Measurements from ENCODE around the gene PLET1.

The PLET1 gene

GRCh38 chr11:112260490-112260889 is at the start of gene PLET1:
Gene PLET1, minus strand, starts transcription at chr11:112260860. Its CDS starts 271 bp downstream, at chr11:112260589.
- DNase-seq, result no peak

DNA sequence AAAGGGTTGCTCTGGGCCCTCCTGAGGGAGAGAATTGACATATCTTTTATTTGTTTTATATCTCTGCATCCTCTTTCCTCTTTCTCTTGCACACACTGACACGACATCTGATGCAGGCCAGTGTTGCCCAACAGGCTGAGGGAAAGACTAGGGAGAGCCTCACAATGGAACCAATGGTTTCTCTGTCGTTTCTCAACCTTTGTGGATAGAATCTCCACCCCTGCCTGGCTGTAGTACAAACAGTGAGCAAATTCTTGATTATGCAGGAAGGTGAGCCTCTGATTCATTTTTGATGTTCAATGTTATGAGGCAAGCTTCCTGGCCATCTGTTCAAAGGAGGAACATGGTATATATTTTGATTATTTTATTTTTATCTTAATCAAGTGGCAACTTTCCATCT is 49.8 kb upstream of the PLET1 start:
- no peak for DNase-seq

DNA sequence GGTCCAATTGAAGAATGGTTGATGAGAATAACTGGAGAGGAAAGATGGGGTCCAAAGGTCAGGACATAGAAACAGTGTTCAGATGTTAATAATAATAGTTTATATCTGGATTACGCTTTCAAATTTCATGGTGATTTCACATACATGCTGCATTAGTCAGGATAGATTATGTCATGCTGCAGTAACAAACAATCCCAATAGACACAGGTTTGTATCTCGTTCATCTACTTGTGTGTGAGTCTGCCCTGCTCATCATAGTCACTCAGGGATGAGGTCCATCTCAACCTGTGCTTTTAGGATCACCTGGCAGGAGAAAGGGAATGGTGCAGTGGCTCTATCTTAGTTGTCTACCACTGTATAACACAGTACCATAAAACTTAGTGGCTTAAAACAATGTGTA is 48.0 kb upstream of the PLET1 start:
- no peak for DNase-seq

DNA sequence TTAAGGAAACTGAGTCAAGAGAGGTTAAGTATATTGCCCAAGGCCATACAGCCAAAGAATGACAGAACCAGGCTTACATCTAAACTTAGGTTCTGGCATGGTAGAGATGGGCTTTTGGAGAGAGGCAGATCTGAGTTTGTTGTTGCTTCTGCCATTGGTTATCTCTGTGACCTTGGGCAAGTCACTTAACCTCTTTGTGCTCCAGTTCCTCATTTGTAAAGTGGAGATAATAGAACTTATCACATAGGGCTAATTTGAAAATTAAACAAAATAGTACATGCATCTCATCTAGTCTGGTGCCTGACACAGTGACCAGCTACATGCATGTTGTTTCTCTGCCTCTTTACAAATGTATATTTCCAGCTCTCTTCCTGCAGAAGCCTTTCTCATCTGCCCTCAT is 47.0 kb upstream of the PLET1 start:
- no peak for DNase-seq

GRCh38 chr11:112306230-112306629 is 45.6 kb upstream of the PLET1 start:
- DNase-seq, result peak in 1 of 2 experiments; percentile 43

DNA sequence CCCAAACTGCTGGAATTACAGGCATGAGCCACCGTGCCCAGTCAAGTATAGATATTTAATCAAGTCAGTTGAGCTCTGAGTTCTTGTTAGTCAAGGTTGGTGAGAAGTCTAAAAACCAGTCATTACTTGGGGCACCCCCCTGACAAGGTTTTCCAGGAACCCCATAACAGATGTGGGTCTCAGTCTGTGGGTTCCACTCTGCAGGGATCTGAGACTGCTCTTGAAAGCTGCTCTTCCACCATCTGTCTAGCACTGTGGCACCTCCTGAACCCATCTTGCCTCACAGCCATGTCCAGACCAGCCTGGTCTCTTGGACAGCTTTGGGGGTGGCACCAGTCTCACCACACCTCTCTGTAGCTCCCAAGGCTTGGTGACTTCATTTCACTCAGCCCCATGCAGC is 44.3 kb upstream of the PLET1 start:
- no peak for DNase-seq

DNA sequence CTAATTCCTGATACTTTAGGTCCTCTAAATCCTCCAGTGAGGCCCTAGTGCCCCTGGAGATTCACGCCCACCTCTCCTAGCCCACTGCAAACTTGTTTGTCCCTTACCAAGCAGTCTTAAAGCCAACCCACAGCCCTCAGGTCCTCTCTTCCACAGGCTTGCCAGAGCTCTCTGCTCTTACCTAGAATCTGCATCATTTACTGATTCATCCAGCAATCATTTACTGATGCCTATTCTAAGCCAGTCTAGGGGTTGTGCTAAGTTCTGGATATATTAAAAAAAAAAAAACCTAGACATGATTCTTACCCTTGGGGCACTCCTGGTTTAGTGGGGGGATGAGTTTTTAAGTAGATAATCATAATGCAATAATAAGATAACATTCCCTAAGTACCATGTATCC is 43.0 kb upstream of the PLET1 start:
- no peak for DNase-seq

DNA sequence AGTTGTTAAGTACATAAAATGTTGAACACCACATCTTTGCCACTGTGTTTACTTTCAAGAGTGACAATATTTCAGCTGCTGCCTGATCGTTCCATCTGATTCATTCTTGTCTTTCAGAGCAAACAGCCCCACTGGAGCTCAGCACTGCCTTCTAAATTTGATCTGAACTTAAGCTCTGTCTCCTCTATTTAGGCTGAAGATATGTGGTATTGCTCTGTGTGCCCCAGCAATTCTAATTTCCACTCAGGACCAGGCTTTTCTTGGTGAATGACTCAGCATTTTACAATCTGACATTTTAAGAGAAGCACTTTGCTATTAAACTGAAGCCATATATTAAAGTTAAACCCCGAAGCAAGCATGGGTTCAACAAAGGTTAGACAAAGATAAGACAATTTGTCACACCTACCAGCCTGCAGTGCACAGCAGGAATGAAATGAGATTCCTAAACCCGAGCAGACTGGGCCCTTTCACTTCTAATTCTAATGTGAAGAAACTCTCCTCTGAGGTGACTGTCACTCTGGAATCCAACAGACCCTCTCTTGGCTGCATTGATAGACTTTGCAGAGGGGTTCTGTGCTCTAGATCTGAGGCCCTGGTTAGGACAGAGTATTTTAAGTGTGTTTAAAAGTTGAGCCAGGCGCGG is 41.7 kb upstream of the PLET1 start:
- no peak for DNase-seq

GRCh38 chr11:112300094-112300786 is 39.6 kb upstream of the PLET1 start:
- no peak for DNase-seq

DNA sequence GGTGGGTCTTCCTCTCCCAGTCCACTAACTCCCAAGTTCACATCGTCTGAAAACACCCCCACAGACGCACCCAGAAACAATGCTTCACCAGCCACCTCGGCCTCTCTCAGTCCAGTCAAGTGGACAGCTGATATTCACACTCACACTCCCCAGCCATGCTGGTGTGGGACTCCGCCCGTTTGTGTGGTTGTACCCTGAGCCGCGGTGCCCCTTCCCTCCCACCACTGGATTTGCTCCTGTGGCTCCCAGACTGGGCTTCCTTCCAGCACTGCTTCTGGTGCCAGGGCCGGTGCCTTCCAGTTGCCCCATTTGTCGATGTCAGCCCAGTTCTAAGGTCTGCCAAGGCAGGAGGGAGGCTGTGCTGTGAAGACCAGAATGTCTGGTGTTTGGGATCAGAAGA is 37.9 kb upstream of the PLET1 start:
- DNase-seq, result no peak

GRCh38 chr11:112297248-112297866 is 36.7 kb upstream of the PLET1 start:
- no peak for DNase-seq

DNA sequence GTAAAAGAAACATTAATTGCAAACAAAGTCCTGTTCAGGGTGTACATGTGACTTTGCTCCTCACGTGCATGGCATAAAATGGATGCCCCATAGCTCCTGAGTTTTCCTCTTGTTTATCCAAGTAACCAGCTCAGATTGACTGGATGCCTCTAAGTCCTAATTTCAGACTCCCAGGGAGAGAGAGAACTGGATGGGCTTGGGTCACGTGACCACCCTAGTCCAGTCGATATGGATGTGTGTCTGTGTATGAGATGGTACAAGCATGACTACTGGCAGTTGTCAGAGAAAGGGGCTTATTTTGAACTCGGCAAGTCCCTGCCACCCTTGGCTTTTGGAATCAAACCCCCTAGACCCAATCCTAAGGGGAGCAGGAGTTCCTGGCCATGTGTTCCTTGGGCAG is 35.4 kb upstream of the PLET1 start:
- no peak for DNase-seq

- DNase-seq, result no peak
Observed at GRCh38 chr11:112294688-112295340, 34.2 kb upstream of the PLET1 start.

- no peak for DNase-seq
Observed at GRCh38 chr11:112293614-112294013, 33.0 kb upstream of the PLET1 start.

DNA sequence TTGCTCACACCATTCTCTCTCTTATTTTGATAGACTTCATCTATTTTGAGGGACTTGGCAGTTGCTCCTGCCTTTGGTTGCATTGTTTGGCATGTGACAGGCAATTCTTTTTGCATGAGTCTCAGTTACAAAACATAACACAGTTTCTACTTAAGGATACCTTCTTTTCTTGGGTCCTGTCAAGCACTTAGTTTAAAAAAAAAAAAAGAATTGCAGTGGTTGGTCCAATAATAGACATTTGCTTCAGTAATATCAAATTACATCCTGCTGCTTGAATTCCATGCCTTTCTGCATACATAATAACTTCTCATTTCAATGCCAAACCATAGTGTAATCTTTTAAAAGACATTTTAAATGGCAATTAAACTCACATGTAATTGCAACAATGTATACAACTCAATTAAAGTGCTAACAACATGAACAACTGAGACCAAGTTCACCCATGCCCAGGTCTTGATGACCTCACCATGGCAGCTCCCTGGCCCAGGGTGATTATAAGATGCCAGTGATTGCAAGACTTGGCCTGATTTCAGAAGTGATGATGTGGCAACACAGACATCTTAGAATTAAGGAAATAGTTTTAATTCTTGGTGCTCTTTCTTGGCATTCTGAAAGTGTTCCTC is 32.2 kb upstream of the PLET1 start:
- DNase-seq, result peak in 1 of 2 experiments; percentile 13

GRCh38 chr11:112292188-112292587 is 31.5 kb upstream of the PLET1 start:
- no peak for DNase-seq

DNA sequence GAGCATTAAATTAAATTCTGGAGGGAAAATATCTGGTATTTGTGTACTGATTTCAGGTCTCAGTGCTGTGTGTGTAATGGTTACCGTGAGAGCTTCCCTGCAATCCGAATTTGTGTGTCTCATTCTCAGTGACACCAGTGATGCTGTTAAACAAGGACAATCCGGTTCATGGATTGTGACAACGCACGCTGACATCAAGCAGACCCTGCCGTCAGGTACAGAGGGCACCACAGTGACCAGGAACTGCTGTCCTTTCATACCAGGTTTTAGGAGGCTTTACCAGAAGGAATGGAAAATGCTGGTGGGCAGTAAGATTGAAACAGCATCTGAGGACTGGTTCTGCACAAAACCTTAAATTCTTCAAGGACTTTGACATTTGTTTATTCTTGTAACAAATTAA is 30.5 kb upstream of the PLET1 start:
- DNase-seq, result no peak

DNA sequence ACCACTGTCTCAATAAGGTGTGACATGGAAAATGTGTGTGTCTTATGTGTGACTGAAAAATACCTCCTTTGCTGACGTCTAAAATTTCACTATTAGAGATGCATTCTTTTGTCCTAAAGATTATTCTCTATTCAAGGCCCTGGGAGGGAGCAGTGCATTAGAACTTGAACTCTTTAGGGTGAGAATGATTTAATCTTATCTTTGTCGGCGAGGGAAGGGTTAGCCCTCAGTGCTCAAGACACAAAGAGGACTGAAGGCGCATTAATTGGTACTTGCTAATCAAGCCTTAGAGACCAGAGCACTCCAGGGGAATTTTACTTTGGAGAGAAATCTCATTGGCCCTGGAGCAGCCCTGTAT is 29.8 kb upstream of the PLET1 start:
- no peak for DNase-seq

DNA sequence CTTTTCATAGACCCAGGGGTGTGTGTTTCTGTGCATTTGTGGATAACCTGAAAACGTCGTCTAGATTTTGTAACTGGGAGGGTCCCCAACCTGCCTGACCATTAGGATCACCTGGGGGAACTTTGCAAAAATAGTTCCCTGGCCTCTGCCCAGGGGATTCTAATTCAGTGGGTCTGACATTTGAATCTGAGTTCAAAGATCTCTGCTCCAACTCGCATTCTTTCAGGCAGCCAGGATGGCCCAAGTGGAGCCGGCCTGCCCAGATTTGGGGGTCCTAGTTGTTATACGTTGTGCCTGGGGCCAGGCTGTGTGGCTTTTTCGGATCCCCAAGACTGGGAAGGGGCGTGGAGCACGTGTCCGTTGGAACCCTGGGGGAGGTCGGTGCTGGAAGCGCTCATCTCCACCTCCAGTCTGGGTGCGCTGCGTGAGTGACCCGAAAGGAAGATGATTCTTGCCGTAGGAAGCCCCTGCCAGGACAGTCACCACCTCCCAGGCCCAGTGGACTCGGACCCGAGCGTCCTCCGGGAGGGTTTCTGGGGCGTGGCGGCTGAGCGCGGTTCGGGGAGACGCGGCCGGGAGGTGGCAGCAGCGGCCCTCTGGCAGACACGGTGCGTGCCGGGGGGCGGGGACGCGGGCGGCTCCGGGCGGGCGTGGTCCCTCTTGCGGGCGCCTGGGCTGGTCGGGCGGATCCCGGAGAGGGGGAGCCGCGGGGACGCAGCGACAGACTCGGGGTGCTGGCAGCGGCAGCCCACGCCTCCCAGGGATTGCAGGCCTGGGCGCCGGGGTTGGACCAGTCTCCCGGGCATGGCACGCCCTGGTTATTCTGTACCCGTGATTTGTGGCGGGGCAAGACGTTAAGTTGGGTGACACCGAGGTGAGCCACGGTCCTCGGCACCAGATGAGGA is 29.2 kb upstream of the PLET1 start:
- DNase-seq, result peak; percentile 57 to 71

GRCh38 chr11:112288021-112288420 is 27.4 kb upstream of the PLET1 start:
- DNase-seq, result no peak

DNA sequence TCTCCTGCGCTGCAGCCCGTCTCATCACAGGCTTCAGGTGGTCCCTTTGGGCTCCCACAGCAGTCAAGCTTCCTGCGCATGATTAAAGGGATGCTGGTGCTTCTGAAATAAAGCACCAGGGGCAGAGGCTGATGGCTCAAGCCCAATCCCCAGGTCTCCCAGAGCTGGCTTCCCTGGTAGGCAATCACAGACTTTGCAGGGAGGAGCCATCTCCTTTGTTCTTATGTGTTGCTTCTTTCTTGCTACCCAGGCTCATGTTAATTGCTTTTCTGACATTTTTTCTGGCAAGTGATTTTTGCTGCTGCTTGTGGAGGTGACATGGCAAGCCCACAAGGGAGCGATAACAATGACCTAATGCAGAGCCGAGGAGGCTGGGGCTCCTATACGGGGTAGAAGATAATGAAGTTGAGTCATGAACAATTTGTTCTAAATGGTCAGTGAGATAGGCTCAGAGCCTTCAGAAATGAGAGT is 25.2 kb upstream of the PLET1 start:
- no peak for DNase-seq

- DNase-seq, result peak in 1 of 2 experiments; percentile 16
Observed at GRCh38 chr11:112281726-112282125, 21.1 kb upstream of the PLET1 start.
